ENCODE results near the gene BCAP29. TPM values are rescaled to one million over a fixed set of nuclear protein-coding genes. Genes with fewer than 3 reads are reported as not detected.

BCAP29 gene
- total and polyA plus RNA-seq, 5 donors from 2014 or later: 15.5 to 47.4 (median 32.6) TPM

Other genes starting within 250 kb of the BCAP29 start
- gene GPR22, start 110.2 kb upstream of the BCAP29 start, total RNA-seq: not detected
- gene GPR22, start 110.2 kb upstream of the BCAP29 start, polyA plus RNA-seq: under 1 TPM in 3 of 4 donors, not detected in 1; 0.09 to 0.29 (median 0.19) TPM
- 68.2 TPM for gene COG5, start 16.3 kb upstream of the BCAP29 start, total RNA-seq
- gene COG5, start 16.3 kb upstream of the BCAP29 start, polyA plus RNA-seq: 10 to 100 TPM; 23.2 to 47.9 (median 31.0) TPM
- gene DUS4L, start 16.3 kb upstream of the BCAP29 start, total RNA-seq: 6.9 TPM
- 1 to 10 TPM; 4.4 to 5.0 (median 4.7) TPM for gene DUS4L, start 16.3 kb upstream of the BCAP29 start, polyA plus RNA-seq
- 0.10 TPM for gene SLC26A4, start 80.6 kb downstream of the BCAP29 start, total RNA-seq
- gene SLC26A4, start 80.6 kb downstream of the BCAP29 start, polyA plus RNA-seq: under 1 TPM in 2 of 4 donors, not detected in 2; 0.11 to 0.21 TPM
- 66.9 TPM for gene CBLL1, start 163.9 kb downstream of the BCAP29 start, total RNA-seq
- gene CBLL1, start 163.9 kb downstream of the BCAP29 start, polyA plus RNA-seq: 100 to 1,000 TPM; 127 to 150 (median 143) TPM
- gene SLC26A3, start 223.0 kb downstream of the BCAP29 start, total RNA-seq: not detected
- under 1 TPM in 1 of 4 donors, not detected in 3; 0.26 TPM for gene SLC26A3, start 223.0 kb downstream of the BCAP29 start, polyA plus RNA-seq

All from CD4-positive, CD25-positive, alpha-beta regulatory T cell (primary cell).